Lower lobe of right lung (tissue), 2 donors: ENCODE results near the gene TEX14. TPM values are rescaled to one million over a fixed set of nuclear protein-coding genes. Genes with fewer than 3 reads are reported as not detected.

Experiments
- ATAC-seq, 2 donors: fragments of 200-7000 bp; cut with Tn5 transposase; one replicate each; pipeline ENCODE4 v1.9.1; 2020 to 2022; ENCODE audit warnings: mild to moderate bottlenecking in 2 of 2, moderate library complexity in 2 of 2
- DNase-seq: peaks from one replicate; pipeline ENCODE4 v3.0.0-alpha.2; 2020
- H3K27ac ChIP-seq: fragments of 200-600 bp; one replicate; pipeline ENCODE4 v1.8.0; 2022
- H3K27me3 ChIP-seq: fragments of 200-600 bp; one replicate; pipeline ENCODE4 v1.8.0; 2022; ENCODE audit warnings: low read depth
- H3K36me3 ChIP-seq: fragments of 200-600 bp; one replicate; pipeline ENCODE4 v1.8.0; 2022; ENCODE audit warnings: mild to moderate bottlenecking
- H3K4me1 ChIP-seq: fragments of 200-600 bp; one replicate; pipeline ENCODE4 v1.8.0; 2022
- H3K4me3 ChIP-seq: fragments of 200-600 bp; one replicate; pipeline ENCODE4 v1.8.0; 2022; ENCODE audit warnings: mild to moderate bottlenecking
- H3K9me3 ChIP-seq: fragments of 200-600 bp; one replicate; pipeline ENCODE4 v1.8.0; 2022
- intact Hi-C: fragments of 100-400 bp; cut with DNase I; formaldehyde crosslinking; loops from one replicate; pipeline ENCODE4 v1.11.0; 2022
- total RNA-seq: library from RNA; stranded (reverse); fragmentation: NEBNext Ultra II Directional; extraction: Animal tissue kit (Norgen Biotek cat#: 25700); gene quantifications from one replicate; pipeline ENCODE4 v1.2.1, GENCODE V29; 2021
- TF ChIP-seq, protein P1 (sequence below): fragments of 200-600 bp; IDR thresholded peaks from one replicate; pipeline ENCODE4 v1.8.0; 2022; ENCODE audit warnings: antibody characterized with exemption, mild to moderate bottlenecking
- donor health status: DM: no; HTN: yes; CAD: no; lungs with severe emphysema.

Gene TEX14
- total RNA-seq, 1 donor from 2014 or later, result 6.8 TPM

DNA sequence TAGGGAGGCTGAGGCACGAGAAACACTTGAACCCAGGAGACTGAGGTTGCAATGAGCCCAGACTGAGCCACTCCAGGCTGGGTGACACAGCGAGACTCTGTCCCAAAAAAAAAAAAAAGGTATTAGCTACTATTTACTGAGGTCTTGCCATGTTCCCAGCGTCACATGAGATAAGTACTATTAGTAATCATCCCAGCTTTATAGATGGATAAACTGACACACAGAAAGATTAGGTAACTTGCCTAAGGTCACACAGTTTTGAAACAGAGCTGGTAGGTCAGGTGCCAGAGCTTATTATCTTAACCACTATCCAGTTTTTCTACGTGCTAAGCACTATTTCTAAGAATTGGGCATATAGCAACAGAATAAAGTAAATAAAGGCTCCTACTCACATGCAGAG is 51.6 kb downstream of the TEX14 start:
- no peak for ATAC-seq
- no peaks in the 10 kb centered on the region for H3K36me3 ChIP-seq
- no peak overlapping the region for H3K4me3 ChIP-seq
- DNase-seq, result no peak
- TF ChIP-seq, protein P1, sequence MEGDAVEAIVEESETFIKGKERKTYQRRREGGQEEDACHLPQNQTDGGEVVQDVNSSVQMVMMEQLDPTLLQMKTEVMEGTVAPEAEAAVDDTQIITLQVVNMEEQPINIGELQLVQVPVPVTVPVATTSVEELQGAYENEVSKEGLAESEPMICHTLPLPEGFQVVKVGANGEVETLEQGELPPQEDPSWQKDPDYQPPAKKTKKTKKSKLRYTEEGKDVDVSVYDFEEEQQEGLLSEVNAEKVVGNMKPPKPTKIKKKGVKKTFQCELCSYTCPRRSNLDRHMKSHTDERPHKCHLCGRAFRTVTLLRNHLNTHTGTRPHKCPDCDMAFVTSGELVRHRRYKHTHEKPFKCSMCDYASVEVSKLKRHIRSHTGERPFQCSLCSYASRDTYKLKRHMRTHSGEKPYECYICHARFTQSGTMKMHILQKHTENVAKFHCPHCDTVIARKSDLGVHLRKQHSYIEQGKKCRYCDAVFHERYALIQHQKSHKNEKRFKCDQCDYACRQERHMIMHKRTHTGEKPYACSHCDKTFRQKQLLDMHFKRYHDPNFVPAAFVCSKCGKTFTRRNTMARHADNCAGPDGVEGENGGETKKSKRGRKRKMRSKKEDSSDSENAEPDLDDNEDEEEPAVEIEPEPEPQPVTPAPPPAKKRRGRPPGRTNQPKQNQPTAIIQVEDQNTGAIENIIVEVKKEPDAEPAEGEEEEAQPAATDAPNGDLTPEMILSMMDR, result no peak
- no peak overlapping the region for H3K27ac ChIP-seq
- no peaks in the 10 kb centered on the region for H3K4me1 ChIP-seq
- H3K9me3 ChIP-seq, result no peaks in the 10 kb centered on the region
- intact Hi-C loops, result no loop called here
- H3K27me3 ChIP-seq, result no peaks in the 10 kb centered on the region

GRCh38 chr17:58639681-58640080 is 52.2 kb downstream of the TEX14 start:
- ATAC-seq (no peak), DNase-seq (no peak)
- no peak overlapping the region for H3K27ac ChIP-seq
- intact Hi-C loops, result no loop called here
- no peaks in the 10 kb centered on the region for H3K27me3 ChIP-seq
- no peak overlapping the region for H3K4me3 ChIP-seq
- H3K36me3 ChIP-seq, result no peaks in the 10 kb centered on the region
- TF ChIP-seq, protein P1, result no peak
- no peaks in the 10 kb centered on the region for H3K9me3 ChIP-seq
- H3K4me1 ChIP-seq, result no peaks in the 10 kb centered on the region

- intact Hi-C loops, result no loop called here
Measured at GRCh38 chr17:58637011-58637570, 54.8 kb downstream of the TEX14 start.

GRCh38 chr17:58632324-58633314 is 59.2 kb downstream of the TEX14 start:
- H3K9me3 ChIP-seq, result no peaks in the 10 kb centered on the region
- peak overlapping the region; percentile 49 for H3K4me3 ChIP-seq
- H3K27ac ChIP-seq, result peak overlapping the region; percentile 86
- H3K27me3 ChIP-seq, result no peaks in the 10 kb centered on the region
- ATAC-seq, result no peak
- no peak for DNase-seq
- TF ChIP-seq, protein P1, result no peak
- H3K4me1 ChIP-seq, result peaks cover 7% of the 10 kb centered on the region
- intact Hi-C loops, result no loop called here
- H3K36me3 ChIP-seq, result no peaks in the 10 kb centered on the region

More at GRCh38 chr17:58637011-58637570, 54.8 kb downstream of the TEX14 start:
- DNase-seq (no peak), ATAC-seq (no peak)
- Histone ChIP-seq H3K27me3 (no peaks in the 10 kb centered on the region), H3K4me1 (no peaks in the 10 kb centered on the region), H3K27ac (no peak overlapping the region), H3K4me3 (no peak overlapping the region), H3K9me3 (no peaks in the 10 kb centered on the region), H3K36me3 (no peaks in the 10 kb centered on the region)
- TF ChIP-seq, protein P1, result no peak

GRCh38 chr17:58631523-58632323 is 60.1 kb downstream of the TEX14 start:
- peak; percentile 97 to 98 for ATAC-seq
- intact Hi-C loops, result no loop called here

More at GRCh38 chr17:58631523-58632323, 60.1 kb downstream of the TEX14 start:
- H3K9me3 ChIP-seq, result no peaks in the 10 kb centered on the region
- peak overlapping the region; percentile 86 for H3K27ac ChIP-seq
- H3K36me3 ChIP-seq, result no peaks in the 10 kb centered on the region
- H3K4me3 ChIP-seq, result peak overlapping the region; percentile 49
- TF ChIP-seq, protein P1, result no peak
- no peaks in the 10 kb centered on the region for H3K27me3 ChIP-seq
- DNase-seq, result peak; percentile 94
- peaks cover 14% of the 10 kb centered on the region for H3K4me1 ChIP-seq
